HG03196 (cell line): ENCODE measurements around the gene CHRM5.
"Not testable (repeated sequence)": the region's sequence is repeated elsewhere in the genome, so short reads cannot be mapped to it uniquely, and the experiment has no call there.

Experiments
- ATAC-seq: cut with Tn5 transposase; IDR thresholded peaks from one replicate; pipeline ENCODE4 v1.9.1; 2021; ENCODE audit not compliant: unreplicated experiment

The CHRM5 gene

GRCh38 chr15:34038871-34039789, 70.8 kb downstream of the CHRM5 start, which contains the start of gene AVEN:
Gene AVEN, minus strand, starts transcription at chr15:34039204. Its CDS starts 158 bp downstream, at chr15:34039046.
- ATAC-seq: peak; percentile 37

DNA sequence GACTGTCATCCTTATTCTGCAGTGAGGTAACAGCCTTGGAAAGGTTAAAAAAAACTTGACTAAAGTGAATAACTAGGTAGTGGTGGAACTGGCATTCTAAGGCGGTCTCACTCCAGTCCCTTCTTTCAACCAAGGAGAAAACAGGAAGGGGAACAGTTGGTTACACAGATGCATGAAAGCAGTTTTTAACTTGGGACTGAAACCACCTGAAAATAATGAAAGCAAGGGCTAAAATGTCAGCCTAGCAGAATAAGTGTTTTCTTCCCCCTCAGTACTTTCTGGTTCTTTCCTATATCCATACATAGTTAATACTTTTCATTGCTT, 71.5 kb downstream of the CHRM5 start:
- ATAC-seq: no peak

DNA sequence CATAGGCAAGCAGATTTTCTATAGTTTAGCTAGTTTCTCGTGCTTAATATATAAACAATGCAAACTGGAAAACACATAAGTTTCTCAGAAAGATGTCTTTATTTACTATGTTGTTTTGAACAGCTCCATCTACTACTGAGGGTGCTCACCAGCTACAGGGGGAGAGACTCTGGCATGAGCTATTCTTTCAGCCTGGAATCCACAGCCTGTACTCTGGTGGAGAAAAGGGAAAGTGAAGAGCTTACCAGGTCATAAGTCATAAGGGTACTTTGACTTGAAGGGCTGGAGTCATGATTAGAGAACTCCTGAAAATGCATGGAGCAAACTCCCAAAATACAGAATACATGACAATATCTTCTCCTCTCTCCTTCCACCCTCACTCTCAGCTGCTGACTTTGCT, 75.1 kb downstream of the CHRM5 start:
- no peak for ATAC-seq

DNA sequence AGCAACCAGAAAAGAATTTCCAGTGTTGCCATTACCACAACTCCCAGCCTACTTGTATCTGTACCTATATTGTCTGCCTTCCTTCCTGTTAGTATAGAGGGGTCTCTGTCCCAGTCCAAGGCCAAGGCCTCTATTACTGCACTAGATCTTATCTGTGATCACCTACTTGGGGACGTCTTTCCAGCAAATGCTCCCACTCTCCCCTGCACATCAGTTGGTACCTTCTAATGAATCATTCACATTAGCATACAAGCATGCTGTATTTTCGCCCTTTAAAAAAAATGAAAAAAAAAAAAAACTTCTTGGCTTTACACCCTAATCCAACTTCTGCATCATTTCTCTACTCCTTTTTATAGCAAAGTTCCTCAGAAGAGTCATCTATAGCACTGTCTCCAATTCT, 75.5 kb downstream of the CHRM5 start:
- no peak for ATAC-seq

DNA sequence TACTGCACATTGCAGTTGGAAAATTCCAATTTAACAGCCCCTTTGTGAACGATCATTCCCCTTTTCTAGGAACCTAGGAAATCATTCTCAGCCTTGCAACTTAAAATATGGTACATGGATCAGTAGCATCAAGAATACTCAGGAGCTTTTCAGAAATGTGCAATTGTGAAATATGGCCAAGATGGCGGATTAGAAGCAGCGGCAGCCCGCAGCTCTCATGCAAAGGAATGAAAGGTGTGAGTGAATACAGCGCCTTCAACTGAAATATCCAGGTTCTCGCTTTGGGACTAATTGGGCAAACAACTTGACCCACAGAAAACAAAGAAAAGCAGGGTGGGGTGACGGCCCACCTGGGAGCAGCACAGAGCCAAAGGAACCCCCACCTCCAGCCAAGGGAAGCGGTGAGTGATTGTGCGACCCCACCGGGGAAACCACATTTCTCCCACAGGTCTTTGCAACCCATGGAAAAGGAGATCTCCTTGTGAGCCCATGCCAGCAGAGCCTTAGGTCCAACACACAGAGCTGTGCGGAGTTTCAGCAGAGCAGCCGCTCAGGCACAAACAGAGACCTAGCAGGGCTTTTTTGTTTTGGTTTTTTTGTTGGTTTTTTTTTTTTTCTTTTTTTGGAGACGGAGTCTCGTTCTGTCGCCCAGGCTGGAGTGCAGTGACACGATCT, 78.3 kb downstream of the CHRM5 start:
- ATAC-seq: no peak

- ATAC-seq: no peak
Observed at GRCh38 chr15:34047893-34048775, 79.8 kb downstream of the CHRM5 start.

DNA sequence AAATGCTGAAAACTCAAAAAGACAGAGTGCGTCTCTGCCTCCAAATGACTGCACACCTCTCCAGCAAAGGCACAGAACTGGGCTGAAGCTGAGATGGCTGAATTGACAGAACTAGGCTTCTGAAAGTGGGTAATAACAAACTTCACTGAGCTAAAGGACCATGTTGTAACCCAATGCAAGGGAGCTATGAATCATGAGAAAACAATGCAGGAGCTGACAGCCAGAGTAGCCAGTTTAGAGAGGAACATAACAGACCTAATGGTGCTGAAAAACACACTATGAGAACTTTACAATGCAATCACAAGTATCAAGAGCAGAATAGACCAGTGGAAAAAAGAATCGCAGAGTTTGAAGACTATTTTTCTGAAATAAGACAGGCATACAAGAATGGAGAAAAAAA, 80.8 kb downstream of the CHRM5 start:
- no peak for ATAC-seq

DNA sequence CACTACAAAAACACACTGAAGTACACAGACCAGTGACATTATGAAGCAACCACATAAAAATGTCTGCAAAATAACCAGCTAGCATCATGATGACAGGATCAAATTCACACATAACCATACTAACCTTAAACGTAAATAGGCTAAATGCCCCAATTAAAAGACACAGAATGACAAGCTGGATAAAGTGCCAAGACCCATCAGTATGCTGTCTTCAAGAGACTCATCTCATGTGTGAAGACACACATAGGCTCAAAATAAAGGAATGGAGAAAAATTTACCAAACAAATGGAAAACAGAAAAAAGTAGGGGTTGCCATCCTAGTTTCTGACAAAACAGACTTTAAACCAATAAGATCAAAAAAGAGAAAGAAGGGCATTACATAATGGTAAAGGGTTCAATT, 82.1 kb downstream of the CHRM5 start:
- ATAC-seq: not testable (repeated sequence)

GRCh38 chr15:34054081-34054707, 85.9 kb downstream of the CHRM5 start:
- ATAC-seq: no peak

- no peak for ATAC-seq
Observed at GRCh38 chr15:34055868-34056595, 87.7 kb downstream of the CHRM5 start.

GRCh38 chr15:34056911-34057310, 88.6 kb downstream of the CHRM5 start:
- ATAC-seq: no peak

DNA sequence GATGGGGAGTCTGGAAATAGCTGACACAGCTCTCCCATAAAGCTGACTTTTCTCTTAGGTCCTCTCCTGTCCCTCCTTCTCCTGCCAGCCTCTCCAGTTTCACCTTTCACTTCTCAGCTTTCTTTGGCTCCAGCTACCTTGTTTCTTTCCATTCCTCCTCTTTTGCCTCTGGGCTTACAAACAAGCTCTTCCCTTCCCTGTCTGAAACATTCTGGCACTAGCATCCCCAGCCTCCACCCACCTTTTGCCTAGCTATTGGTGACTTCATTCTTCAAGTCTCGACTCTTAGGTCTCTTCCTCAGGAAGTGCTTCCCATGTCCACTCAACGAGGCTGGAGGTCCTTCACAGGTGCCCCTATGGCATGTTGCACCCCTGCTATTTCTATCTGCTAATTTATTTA, 91.2 kb downstream of the CHRM5 start:
- ATAC-seq: no peak

DNA sequence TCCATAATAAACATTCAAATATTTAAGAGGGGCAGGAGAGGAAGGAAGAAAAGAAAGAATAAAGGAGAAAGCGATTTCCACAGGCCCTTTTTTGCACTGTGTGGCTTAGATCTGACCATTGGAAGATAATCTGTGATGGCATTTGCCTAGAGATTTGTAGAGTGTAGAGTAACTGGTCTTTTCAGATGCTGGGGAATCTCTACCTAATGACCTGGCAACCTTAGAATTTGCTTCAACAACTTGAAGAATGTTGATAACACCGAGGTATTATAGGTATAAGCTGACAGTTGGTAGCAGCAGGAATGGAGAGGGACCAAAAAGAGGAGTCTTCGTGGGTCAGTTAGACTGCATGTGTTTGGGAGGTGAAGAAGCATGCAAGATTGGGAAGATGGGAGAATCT, 91.6 kb downstream of the CHRM5 start:
- ATAC-seq: no peak

GRCh38 chr15:34064438-34064837, 96.1 kb downstream of the CHRM5 start:
- no peak for ATAC-seq

DNA sequence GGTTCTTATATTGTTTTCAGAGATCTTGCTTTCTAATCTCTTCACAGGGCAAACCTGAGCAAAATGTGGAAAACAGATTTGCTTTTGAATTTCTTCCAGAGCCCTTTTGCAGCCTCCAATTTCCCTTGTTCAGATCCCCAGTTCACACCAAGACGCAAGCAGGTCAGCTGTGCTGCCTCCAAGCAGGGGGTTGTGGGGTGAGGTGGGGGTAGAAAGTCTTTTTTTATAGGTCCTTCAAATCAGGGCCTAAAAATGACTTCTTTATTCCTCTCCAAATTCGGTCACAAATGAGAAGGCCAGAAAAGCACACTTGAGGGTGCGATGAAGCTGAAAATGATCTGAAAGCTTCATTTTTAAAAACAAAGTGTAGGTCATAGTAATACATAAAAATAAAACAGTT, 97.0 kb downstream of the CHRM5 start:
- ATAC-seq: no peak

GRCh38 chr15:34065941-34066340, 97.6 kb downstream of the CHRM5 start:
- no peak for ATAC-seq

- no peak for ATAC-seq
Observed at GRCh38 chr15:34070003-34070402, 101.7 kb downstream of the CHRM5 start.

DNA sequence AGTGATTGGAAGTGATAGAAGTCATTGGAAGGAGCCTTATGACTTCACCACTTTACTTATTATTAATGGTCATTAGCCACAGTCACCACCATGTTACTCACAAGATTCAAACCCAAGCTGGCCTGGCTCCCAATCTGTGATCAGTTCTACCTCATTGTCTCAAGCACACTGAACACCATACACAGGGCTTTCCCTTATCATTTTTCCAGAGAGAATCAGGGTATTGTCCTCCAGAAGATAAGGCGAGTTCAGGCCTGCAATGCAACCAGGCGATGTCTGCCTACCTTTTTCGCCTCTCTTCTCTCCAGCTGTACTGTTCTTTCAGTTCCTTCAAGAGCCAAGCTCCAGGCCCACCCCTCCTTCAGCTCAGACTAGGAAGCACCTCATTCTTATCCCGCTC, 108.5 kb downstream of the CHRM5 start:
- no peak for ATAC-seq

GRCh38 chr15:34078900-34079299, 110.6 kb downstream of the CHRM5 start:
- no peak for ATAC-seq

DNA sequence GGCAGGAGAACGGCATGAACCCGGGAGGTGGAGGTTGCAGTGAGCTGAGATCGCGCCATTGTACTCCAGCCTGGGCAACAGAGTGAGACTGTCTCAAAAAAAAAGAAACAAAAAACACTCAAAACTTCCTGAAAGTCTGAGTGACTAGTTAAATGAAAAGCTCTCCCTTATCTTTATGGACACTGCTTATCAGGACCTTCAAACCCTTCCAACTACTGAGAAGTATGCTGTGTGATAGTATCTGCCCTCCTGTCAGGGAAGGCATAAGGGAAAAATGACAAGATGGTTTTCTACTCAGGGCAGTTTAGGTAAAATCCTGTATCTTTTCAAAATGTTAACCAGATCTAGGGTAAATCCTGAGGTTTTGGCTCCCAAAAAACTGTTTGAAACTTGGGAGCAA, 111.6 kb downstream of the CHRM5 start:
- ATAC-seq: no peak
